ENCODE measurements around the gene TOP1. TPM values are rescaled to one million over a fixed set of nuclear protein-coding genes. Genes with fewer than 3 reads are reported as not detected.

The TOP1 gene
- total and polyA plus RNA-seq, 9 of the 15 experiments (the other 6 are each of a cell fraction or from before 2014, with no cell fraction given): 26.4 to 127 (median 39.6) TPM

- TF ChIP-seq, protein P1, sequence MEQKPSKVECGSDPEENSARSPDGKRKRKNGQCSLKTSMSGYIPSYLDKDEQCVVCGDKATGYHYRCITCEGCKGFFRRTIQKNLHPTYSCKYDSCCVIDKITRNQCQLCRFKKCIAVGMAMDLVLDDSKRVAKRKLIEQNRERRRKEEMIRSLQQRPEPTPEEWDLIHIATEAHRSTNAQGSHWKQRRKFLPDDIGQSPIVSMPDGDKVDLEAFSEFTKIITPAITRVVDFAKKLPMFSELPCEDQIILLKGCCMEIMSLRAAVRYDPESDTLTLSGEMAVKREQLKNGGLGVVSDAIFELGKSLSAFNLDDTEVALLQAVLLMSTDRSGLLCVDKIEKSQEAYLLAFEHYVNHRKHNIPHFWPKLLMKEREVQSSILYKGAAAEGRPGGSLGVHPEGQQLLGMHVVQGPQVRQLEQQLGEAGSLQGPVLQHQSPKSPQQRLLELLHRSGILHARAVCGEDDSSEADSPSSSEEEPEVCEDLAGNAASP (IDR thresholded peaks at IDR 0.05): no peak
- TF ChIP-seq E4F1 (CRISPR knock-in tag; IDR thresholded peaks at IDR 0.05; ENCODE audit: borderline replicate concordance) (no peak), CBX3 (IDR thresholded peaks at IDR 0.05; ENCODE audit: borderline replicate concordance in 1 of 2, low read length in 2 of 2) (no peak), ELK1 (CRISPR knock-in tag; IDR thresholded peaks at IDR 0.05) (no peak), FOXA3 (CRISPR knock-in tag; conservative IDR thresholded peaks at IDR 0.05 in 1 of 2, IDR thresholded peaks at IDR 0.05 in 1 of 2) (peak; percentile 88 to 93; a peak in 3 of 4 replicates), CBFA2T2 (conservative IDR thresholded peaks at IDR 0.05) (peak; percentile 67), NFRKB (IDR thresholded peaks at IDR 0.05; ENCODE audit: low read depth) (peak; percentile 73; the same call in 1 of the 2 replicates), MYC (IDR thresholded peaks at IDR 0.05; ENCODE audit: low read depth, low read length) (peak; percentile 58; the same call in 1 of the 2 replicates), MYC (CRISPR knock-in tag; IDR thresholded peaks at IDR 0.05; ENCODE audit: borderline replicate concordance, low read depth) (no peak), JUN (IDR thresholded peaks at IDR 0.05; ENCODE audit: borderline replicate concordance, low read depth, low read length) (peak; percentile 87), JUN (CRISPR knock-in tag; IDR thresholded peaks at IDR 0.05; ENCODE audit: borderline replicate concordance) (peak; percentile 79)
- TF ChIP-seq, protein P2, sequence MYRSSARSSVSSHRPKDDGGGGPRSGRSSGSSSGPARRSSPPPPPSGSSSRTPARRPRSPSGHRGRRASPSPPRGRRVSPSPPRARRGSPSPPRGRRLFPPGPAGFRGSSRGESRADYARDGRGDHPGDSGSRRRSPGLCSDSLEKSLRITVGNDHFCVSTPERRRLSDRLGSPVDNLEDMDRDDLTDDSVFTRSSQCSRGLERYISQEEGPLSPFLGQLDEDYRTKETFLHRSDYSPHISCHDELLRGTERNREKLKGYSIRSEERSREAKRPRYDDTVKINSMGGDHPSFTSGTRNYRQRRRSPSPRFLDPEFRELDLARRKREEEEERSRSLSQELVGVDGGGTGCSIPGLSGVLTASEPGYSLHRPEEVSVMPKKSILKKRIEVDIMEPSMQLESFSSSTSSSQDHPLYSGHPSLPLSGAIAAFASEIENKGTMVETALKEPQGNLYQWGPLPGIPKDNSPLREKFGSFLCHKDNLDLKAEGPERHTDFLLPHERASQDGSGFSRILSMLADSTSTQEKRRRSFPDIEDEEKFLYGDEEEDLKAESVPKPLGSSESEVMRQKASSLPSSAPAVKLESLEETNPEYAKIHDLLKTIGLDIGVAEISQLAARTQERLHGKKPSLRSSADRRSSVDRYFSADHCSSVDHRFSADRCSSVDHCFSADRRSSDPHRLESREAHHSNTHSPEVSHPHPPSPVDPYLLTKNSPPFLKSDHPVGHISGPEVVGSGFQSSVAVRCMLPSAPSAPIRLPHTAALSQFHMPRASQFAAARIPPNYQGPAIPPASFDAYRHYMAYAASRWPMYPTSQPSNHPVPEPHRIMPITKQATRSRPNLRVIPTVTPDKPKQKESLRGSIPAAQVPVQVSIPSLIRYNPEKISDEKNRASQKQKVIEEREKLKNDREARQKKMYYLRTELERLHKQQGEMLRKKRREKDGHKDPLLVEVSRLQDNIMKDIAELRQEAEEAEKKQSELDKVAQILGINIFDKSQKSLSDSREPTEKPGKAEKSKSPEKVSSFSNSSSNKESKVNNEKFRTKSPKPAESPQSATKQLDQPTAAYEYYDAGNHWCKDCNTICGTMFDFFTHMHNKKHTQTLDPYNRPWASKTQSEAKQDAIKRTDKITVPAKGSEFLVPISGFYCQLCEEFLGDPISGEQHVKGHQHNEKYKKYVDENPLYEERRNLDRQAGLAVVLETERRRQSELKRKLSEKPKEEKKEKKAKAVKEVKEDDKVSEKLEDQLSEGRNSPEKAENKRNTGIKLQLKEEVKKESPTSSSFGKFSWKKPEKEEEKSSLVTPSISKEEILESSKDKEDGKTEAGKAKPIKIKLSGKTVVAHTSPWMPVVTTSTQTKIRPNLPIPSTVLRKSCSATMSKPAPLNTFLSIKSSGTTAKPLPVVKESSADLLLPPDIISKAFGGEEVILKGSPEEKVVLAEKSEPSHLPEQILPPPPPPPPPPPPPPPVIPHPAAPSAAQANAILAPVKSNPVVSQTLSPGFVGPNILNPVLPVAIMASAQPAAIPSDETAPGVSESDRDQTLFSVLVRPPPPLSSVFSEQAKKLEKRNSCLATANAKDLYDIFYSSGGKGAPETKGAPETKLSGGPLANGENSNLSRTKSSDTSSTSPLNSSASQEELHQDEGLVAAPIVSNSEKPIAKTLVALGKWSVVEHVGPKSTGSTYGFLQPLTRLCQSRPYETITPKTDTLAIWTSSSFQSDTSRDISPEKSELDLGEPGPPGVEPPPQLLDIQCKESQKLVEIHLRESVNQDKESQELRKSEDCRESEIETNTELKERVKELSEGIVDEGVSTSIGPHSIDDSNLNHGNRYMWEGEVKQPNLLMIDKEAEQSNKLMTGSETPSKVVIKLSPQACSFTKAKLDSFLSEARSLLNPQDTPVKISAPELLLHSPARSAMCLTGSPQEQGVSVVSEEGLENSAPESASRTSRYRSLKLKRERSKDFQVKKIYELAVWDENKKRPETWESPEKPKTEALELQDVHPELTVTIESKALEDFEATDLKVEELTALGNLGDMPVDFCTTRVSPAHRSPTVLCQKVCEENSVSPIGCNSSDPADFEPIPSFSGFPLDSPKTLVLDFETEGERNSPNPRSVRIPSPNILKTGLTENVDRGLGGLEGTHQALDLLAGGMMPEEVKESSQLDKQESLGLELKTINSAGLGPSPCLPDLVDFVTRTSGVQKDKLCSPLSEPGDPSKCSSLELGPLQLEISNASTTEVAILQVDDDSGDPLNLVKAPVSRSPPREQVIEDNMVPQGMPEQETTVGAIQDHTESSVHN (IDR thresholded peaks at IDR 0.05; ENCODE audit: borderline replicate concordance in 1 of 2, low read depth in 1 of 2): peak; percentile 31 to 86; a peak in 2 of 4 replicates
Measured at GRCh38 chr20:41003143-41003935, 25.3 kb upstream of the TOP1 start (continued).
